G401.6 (cell line): ENCODE measurements around the gene KLHDC7B.

Source experiments
- FAIRE-seq: peaks from 2 replicates; lab custom pipeline; 2012; peaks lifted over from hg19 to GRCh38; lab: Jason Lieb, UNC

The KLHDC7B gene

GRCh38 chr22:50573491-50574382 lies 28.0 kb downstream of the KLHDC7B start:
- FAIRE-seq: no peak

DNA sequence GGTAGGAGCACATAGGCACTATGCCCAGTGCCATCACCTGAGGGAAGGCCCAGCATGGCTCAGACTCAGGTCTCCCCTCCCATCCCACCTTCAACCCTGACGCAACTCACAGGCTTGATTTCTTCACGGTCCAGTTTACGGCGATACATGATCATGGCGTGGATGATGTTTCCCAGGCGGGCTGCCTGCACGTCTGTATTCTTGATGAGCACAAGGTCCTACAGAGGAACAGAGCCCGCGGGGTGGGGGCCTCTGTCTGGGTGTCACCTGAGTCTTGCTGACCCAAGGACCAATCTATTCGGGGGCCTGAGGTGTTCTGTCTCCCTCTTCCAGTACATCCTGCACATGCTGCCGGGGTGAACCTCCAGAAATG lies 28.7 kb downstream of the KLHDC7B start:
- no peak for FAIRE-seq

- no peak for FAIRE-seq
Observed at GRCh38 chr22:50575426-50575941, 29.8 kb downstream of the KLHDC7B start.

GRCh38 chr22:50576070-50576469 lies 30.4 kb downstream of the KLHDC7B start:
- peak; percentile 87 for FAIRE-seq

GRCh38 chr22:50576806-50577696 lies 31.4 kb downstream of the KLHDC7B start:
- FAIRE-seq: no peak

- no peak for FAIRE-seq
Observed at GRCh38 chr22:50577697-50577986, 31.9 kb downstream of the KLHDC7B start.

DNA sequence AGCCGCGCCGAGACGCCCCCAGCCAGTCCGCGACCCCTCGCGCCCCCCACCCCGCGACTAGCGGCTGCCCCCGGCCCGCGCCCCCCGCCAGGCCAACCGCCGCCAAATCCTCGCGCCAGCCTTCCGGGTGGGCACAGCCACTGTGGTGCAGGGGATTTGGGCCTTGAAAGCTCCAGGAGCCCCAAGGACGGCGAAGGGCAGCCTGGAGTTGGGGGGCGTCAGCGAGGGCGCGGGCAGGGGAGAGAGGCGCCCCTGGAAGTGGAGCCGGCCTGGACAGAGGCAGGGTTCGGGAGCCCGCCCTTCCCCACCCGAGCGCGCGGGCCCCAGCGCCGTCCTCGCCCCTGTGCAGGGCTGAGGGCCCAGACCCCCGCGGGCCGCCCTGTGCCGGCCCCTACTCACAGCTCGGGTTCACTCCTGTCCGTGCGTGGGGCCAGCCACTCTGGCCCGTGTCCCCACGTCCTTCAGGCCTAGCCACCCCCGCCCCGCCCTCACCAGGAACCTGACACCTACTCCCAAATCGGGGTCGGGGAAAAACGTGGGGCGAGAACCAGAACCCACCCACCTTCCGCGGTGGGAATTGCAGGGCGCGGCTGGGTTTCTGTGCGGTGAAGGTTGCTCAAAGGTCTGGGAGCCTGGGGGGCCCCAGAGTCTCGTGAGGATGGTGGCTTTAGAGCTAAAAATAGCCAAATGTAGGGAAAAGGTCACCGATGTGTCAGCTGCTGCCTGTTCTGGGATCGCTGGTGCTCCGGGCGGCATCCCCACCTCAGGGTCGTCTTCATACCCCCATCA lies 32.5 kb downstream of the KLHDC7B start, which contains the start of gene CPT1B:
CPT1B (minus strand) TSS at position 441 of the 789 bp plus-strand sequence. CDS start 512 bp downstream, outside the sequence.
- FAIRE-seq: no peak

DNA sequence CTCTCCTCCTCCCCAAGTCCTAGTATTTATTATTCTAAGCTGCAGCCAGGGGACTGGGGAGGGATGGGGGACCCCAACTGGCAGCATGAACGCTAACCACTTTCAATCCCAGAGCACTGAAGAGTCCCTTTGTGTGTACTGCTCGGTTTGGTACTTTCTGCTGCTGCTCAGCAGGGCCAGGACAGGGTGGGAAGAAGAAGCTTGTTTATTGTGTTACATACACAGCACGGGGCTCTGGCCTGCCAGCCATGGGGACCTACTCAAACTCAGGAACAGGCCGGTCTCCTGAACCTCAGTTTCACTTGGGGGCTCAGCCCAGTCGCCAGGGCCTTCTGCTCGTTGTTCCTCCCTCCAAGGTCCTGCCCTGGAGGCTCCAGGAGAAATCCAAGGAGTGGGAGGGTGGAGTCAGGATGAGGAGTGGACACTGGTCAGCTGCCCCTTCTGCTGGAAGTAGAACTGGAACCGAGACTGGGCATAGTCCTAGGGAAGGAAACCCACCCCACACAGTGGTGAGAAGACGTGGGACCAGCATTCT lies 33.1 kb downstream of the KLHDC7B start:
- FAIRE-seq: no peak

DNA sequence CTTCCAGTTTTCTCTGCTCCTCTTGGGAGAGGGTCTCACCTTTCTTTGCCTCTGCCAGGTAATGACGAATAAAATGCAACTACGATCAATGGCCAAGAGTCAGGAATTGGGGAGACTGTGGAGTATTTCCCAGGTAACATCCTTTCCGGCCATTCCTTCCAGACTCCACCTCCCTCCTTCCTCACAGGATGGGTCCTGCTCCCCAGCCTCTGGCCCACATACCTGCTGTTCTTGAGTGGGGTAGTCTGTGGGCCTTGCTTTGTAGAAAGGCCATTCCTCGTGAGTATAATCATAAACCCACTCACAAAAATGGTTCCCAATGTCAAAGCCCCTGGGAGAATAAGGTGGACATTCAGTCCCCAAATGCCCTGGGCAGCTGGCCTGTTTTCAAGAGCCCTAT lies 34.1 kb downstream of the KLHDC7B start:
- FAIRE-seq: no peak

DNA sequence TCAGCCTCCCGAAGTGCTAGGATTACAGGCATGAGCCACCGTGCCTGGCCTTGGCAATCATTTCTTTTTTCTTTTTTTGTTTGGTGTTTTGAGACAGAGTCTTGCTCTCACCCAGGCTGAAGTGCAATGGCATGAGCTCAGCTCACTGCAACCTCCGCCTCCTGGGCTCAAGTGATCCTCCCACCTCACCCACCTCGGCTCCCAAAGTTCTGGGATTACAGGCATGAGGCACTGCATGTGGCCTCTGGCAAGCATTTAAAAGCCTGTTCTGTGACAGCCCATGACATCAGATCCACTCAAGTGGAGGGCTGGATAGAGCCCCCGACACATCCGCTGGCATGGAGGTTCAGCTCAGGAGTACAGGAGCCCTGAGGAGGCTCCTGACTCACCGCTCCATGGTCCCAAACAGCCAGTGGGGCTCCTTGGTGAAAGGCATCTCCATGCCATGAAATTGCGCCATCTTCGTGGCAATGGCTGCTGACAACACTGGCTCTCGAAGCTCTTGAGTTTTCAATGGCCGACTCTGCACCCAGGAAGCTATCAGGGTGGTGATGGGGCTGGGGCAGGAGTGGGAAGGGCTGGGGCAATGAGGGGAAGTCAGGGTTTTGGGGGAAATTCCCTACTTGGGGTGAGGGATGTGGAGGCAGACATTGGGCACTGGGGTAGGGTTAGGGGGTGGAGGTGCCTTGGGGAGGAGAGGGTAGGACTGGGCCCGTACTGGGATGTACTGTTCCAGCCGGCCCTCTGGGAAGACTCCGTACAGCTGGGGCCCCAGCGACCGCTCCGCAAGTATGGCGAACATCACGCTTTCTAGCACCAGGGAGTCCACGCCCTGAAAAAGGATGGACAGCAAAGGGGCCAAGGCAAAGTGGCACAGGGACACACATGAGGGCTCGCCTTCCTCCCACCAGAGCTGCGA lies 35.6 kb downstream of the KLHDC7B start:
- FAIRE-seq: no peak

GRCh38 chr22:50581950-50582492 lies 36.3 kb downstream of the KLHDC7B start:
- no peak for FAIRE-seq

- peak; percentile 99 for FAIRE-seq
Observed at GRCh38 chr22:50582493-50583293, 37.0 kb downstream of the KLHDC7B start, which contains the start of gene CHKB. Gene CHKB (minus strand): TSS chr22:50582849. CDS start chr22:50582781, 68 bp downstream.

DNA sequence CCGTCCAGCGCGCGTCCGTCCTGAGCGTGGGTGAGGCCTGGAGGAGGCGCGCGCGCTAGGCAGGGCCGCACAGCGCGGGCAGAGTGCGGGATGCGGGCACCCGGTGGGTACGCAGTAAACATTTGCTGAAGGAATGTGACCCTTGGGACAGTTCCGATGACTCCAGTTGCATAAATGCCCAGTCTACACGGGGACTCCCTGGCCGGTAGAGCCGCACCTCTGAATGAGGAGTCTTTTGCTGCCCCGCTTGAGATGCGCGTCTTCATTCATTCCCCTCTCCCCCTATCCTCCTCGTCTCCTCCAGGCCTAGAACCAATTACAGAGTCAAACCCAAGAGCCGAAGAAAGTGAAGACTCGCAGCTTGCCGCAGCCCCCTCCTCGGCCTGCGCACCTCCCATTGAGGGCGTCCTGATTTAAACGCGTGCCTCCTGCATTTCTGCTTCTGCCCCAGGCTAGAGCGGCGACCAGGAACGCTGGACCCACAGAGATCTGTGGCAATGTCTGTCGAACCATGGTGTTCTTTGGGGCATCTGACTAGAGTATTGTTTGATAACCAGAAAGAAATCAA lies 37.7 kb downstream of the KLHDC7B start:
- no peak for FAIRE-seq

- FAIRE-seq: no peak
Observed at GRCh38 chr22:50584106-50585096, 38.7 kb downstream of the KLHDC7B start.

DNA sequence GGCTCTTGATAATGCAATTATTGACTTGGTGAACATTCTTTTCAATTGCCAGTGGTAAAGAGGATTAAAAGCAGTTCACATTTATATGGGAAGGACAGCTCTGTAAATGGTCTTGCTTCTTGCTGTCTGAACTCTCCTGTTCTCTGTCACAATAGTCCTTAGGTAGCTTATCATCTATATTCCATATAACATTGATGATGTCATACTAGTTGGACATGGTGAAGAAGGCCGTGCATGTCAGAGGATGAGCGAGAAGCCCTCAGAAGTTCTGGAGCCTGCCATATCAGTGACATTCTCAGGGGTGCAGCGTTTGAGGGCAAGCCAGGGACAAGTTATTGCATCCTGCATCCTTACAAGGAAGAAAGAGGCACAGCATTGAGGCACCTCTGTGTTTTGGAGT lies 39.5 kb downstream of the KLHDC7B start:
- no peak for FAIRE-seq

- FAIRE-seq: no peak
Observed at GRCh38 chr22:50585781-50586180, 40.1 kb downstream of the KLHDC7B start.

DNA sequence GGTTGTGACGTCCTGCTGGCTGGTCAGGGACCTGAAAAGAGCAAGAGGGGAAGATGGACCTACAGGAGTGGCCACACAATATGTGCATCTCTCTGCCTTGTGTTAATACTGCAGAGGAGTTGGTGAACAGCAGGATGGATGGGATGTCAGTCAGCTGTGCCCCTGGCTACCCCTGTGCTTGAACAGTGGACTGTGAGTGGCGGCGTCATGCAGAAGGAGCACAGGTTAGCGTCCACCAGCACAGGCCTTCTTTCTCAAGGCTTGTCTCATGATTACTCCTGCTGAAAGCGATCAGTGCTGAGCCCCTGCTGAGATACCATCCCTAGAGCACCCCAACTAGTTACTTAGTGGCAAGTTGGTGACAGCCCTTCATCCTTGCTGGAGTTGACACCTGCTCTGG lies 40.7 kb downstream of the KLHDC7B start:
- no peak for FAIRE-seq

GRCh38 chr22:50587407-50587806 lies 41.7 kb downstream of the KLHDC7B start:
- FAIRE-seq: no peak
